Body of pancreas (tissue), 4 donors: ENCODE data around the gene CREBL2. TPM values are rescaled to one million over a fixed set of nuclear protein-coding genes. Genes with fewer than 3 reads are reported as not detected.

Source experiments
- ATAC-seq: fragments of 150-250 bp; one replicate; pipeline ENCODE4 v1.9.1; 2016
- DNase-seq, 4 donors: peaks; one replicate each; pipeline ENCODE4 v3.0.0-alpha.2; 2019
- H3K27ac ChIP-seq, 4 donors: fragments of 200-600 bp; sonication (generic); 1 replicate in 3 of 4; 2 replicates in 1 of 4; pipeline versions ENCODE4 v1.5.1 to v1.6.1; 2016 to 2019; ENCODE audit warnings: mild to moderate bottlenecking in 1 of 4, mixed read lengths in 1 of 4, moderate library complexity in 1 of 4
- H3K27me3 ChIP-seq, 2 donors: fragments of 200-600 bp; sonication (generic); one replicate each; pipeline ENCODE4 v1.6.0; 2016; ENCODE audit warnings: mild to moderate bottlenecking in 1 of 2
- H3K36me3 ChIP-seq, 2 donors: fragments of 200-600 bp; sonication (generic); replicated peaks in 1 of 2; 2 replicates each; pipeline ENCODE4 v1.5.1; 2016; ENCODE audit warnings: low read depth in 2 of 2; ENCODE audit not compliant: insufficient read depth in 1 of 2
- H3K4me1 ChIP-seq: fragments of 200-600 bp; sonication (generic); one replicate; pipeline ENCODE4 v1.6.0; 2016
- H3K4me3 ChIP-seq, 2 donors: fragments of 200-600 bp; sonication (generic); 1 replicate in 1 of 2; 2 replicates in 1 of 2; pipeline ENCODE4 v1.5.1; 2016 to 2019
- H3K9me3 ChIP-seq, 3 donors: fragments of 200-600 bp; sonication (generic); 1 replicate in 2 of 3; 2 replicates in 1 of 3; pipeline ENCODE4 v1.5.1; 2016
- CTCF ChIP-seq, 7 experiments: fragments of 450-650 bp in 4 of 7; fragments of 200-600 bp in 3 of 7; sonication (generic) in 3 of 7; IDR thresholded peaks; one replicate each; pipeline ENCODE4 v1.5.1; 2016 to 2019; ENCODE audit warnings: antibody characterized with exemption in 7 of 7
- POLR2A ChIP-seq, 3 donors: fragments of 450-650 bp; IDR thresholded peaks; one replicate each; pipeline ENCODE4 v1.6.1; 2016; ENCODE audit warnings: antibody characterized with exemption in 3 of 3, mild to moderate bottlenecking in 2 of 3
- WGBS, 2 donors: methylation state at CpG; one replicate each; pipeline ENCODE4 v1.1.5; 2017; 5-methylcytosine and 5-hydroxymethylcytosine counted together
- intact Hi-C: fragments of 100-400 bp; cut with DNase I; formaldehyde crosslinking; loops from one replicate; pipeline ENCODE4 v1.15.1; 2023
- total RNA-seq, 2 donors: library from RNA; depleted of rRNA; stranded (reverse); fragments of >200 nt; gene quantifications; one replicate each; pipeline ENCODE4 v1.1.0, GENCODE V29; 2016

Gene CREBL2
- total RNA-seq, 2 donors from 2014 or later = 13.8 to 31.4 TPM

GRCh38 chr12:12669020-12669419 is 57.3 kb downstream of the CREBL2 start:
- TF ChIP-seq POLR2A (IDR thresholded peaks at IDR 0.05) = no peak
- no peak for TF ChIP-seq CTCF (IDR thresholded peaks at IDR 0.05)
- Histone ChIP-seq H3K27me3 (no peaks in the 10 kb centered on the region), H3K4me3 (no peak overlapping the region), H3K4me1 (no peaks in the 10 kb centered on the region), H3K36me3 (no peaks in the 10 kb centered on the region), H3K9me3 (no peaks in the 10 kb centered on the region), H3K27ac (no peak overlapping the region)
- 93 to 100% methylated on average over 2 of the region's 2 CpGs for WGBS, 2 donors
- intact Hi-C loops = no loop called here
- DNase-seq (no peak), ATAC-seq (no peak)

GRCh38 chr12:12671850-12672660 is 60.4 kb downstream of the CREBL2 start:
- Histone ChIP-seq H3K27me3 (no peaks in the 10 kb centered on the region), H3K36me3 (no peaks in the 10 kb centered on the region), H3K27ac (no peak overlapping the region), H3K4me3 (no peak overlapping the region), H3K9me3 (no peaks in the 10 kb centered on the region), H3K4me1 (no peaks in the 10 kb centered on the region)
- TF ChIP-seq POLR2A (IDR thresholded peaks at IDR 0.05) = no peak
- TF ChIP-seq CTCF (IDR thresholded peaks at IDR 0.05) = no peak
- WGBS, 2 donors = 62 to 70% methylated on average over 8 of the region's 8 CpGs
- intact Hi-C loops = no loop called here
- DNase-seq (no peak), ATAC-seq (no peak)

DNA sequence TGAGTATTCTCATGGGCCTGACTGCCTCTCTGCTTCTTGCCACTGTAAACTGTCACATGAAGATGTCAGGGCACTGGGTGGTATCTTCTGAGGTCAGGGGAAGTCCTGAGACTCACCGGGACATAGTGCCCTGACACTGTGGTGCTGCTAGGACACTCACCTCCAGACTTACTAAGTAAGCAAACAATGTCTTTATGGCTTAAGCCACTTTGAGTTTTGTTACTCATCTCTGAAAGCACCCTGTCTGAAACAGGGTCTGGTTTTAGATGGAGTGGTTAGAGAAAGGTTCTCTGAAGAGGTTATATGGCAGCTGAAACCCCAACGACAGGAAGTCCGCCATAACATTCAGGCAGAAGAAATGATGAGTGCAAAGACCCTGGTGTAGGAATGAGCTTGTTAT is 61.6 kb downstream of the CREBL2 start:
- no peaks in the 10 kb centered on the region for H3K36me3 ChIP-seq
- ATAC-seq = no peak
- no peak overlapping the region for H3K27ac ChIP-seq
- no peaks in the 10 kb centered on the region for H3K9me3 ChIP-seq
- no peak for DNase-seq
- no peak overlapping the region for H3K4me3 ChIP-seq
- 88% methylated on average over 3 of the region's 3 CpGs for WGBS, 2 donors
- no peaks in the 10 kb centered on the region for H3K27me3 ChIP-seq
- intact Hi-C loops = no loop called here
- TF ChIP-seq POLR2A (IDR thresholded peaks at IDR 0.05) (no peak), CTCF (IDR thresholded peaks at IDR 0.05) (no peak)
- H3K4me1 ChIP-seq = no peaks in the 10 kb centered on the region

DNA sequence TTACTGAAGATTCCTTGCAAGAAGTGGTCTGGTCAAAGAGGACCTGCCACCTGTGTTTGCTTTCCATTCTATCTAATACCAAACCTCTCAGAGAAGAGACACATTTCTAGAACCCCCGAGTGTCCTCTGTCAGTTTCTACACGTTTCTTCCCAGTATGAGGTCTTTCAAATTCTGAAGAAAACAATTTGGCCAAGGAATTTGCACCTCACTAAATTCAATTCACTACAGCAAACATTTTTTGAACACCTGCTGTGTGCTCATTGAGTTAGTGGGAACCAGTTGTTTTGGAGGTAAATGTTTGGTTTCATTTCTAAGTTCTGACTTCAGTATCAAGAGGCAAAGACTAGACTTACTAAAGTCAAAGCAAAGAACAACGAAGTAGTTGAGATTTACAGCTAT is 64.9 kb downstream of the CREBL2 start:
- Histone ChIP-seq H3K4me3 (no peak overlapping the region), H3K36me3 (no peaks in the 10 kb centered on the region), H3K27ac (no peak overlapping the region), H3K27me3 (no peaks in the 10 kb centered on the region), H3K4me1 (no peaks in the 10 kb centered on the region), H3K9me3 (no peaks in the 10 kb centered on the region)
- WGBS, 2 donors = 28 to 39% methylated on average over 3 of the region's 3 CpGs
- ATAC-seq = no peak
- TF ChIP-seq POLR2A (IDR thresholded peaks at IDR 0.05) (no peak), CTCF (IDR thresholded peaks at IDR 0.05) (no peak)
- DNase-seq = no peak
- intact Hi-C loops = no loop called here
